H1 (cell line): ENCODE measurements around the gene TPP1. TPM values are rescaled to one million over a fixed set of nuclear protein-coding genes. Genes with fewer than 3 reads are reported as not detected.
A peak's percentile ranks its signal among the peaks of the same experiment; 100 is the strongest.

ENCODE experiments used
- CTCF ChIA-PET: fragments of 300-600 bp; sonication (Branson Sonifier 250); formaldehyde crosslinking; loops from one replicate; lab custom pipeline; 2021; ENCODE audit not compliant: partially characterized antibody; lab: Charles Lee
- POLR2A ChIA-PET: fragments of 300-600 bp; sonication (Branson Sonifier 250); formaldehyde crosslinking; loops from one replicate; lab custom pipeline; 2021; ENCODE audit warnings: inconsistent platforms; ENCODE audit not compliant: partially characterized antibody; lab: Charles Lee
- DNase-seq, 2 experiments: peaks; one replicate each; pipeline versions ENCODE4 v3.0.0 to v3.0.0-alpha.2; 2010 to 2022; ENCODE audit warnings: low spot score in 2 of 2, low read depth in 1 of 2, mixed read lengths in 1 of 2
- FAIRE-seq: peaks from 2 replicates; lab custom pipeline; 2011; peaks lifted over from hg19 to GRCh38; lab: Jason Lieb, UNC
- H2AFZ ChIP-seq: 2 replicates; pipeline ENCODE4 v1.8.1; 2012; ENCODE audit warnings: low read length, inconsistent platforms
- H2AK5ac ChIP-seq: 2 replicates; pipeline ENCODE4 v1.6.1; 2013; ENCODE audit warnings: low read depth, low read length
- H2BK120ac ChIP-seq: replicated peaks from 2 replicates; pipeline ENCODE3; 2013; ENCODE audit warnings: low read depth, low read length, inconsistent platforms
- H2BK12ac ChIP-seq: 2 replicates; pipeline ENCODE4 v1.6.1; 2013; ENCODE audit warnings: low read depth, low read length
- H2BK15ac ChIP-seq: 2 replicates; pipeline ENCODE4 v1.6.1; 2013; ENCODE audit warnings: low read length
- H2BK20ac ChIP-seq: 2 replicates; pipeline ENCODE4 v1.6.1; 2013; ENCODE audit warnings: low read length
- H2BK5ac ChIP-seq: 2 replicates; pipeline ENCODE4 v1.6.1; 2013; ENCODE audit warnings: low read depth, low read length
- H3K14ac ChIP-seq: 2 replicates; pipeline ENCODE4 v1.6.1; 2013; ENCODE audit warnings: inconsistent platforms; ENCODE audit not compliant: insufficient read length
- H3K18ac ChIP-seq: 2 replicates; pipeline ENCODE4 v1.6.1; 2013; ENCODE audit warnings: low read length; ENCODE audit errors: extremely low read depth
- H3K23ac ChIP-seq: 2 replicates; pipeline ENCODE4 v1.6.1; 2013; ENCODE audit warnings: inconsistent platforms; ENCODE audit not compliant: insufficient read length
- H3K23me2 ChIP-seq: 2 replicates; pipeline ENCODE4 v1.6.1; 2013; ENCODE audit warnings: low read depth, low read length
- H3K27ac ChIP-seq: 2 replicates; pipeline ENCODE4 v1.6.1; 2011; ENCODE audit warnings: low read depth, low read length, inconsistent platforms
- H3K27me3 ChIP-seq, 4 experiments: replicated peaks in 1 of 4; 1 replicate in 1 of 4; 2 replicates in 3 of 4; pipeline versions ENCODE4 v1.6.1 to v1.8.1; 2011 to 2013; ENCODE audit warnings: low read length in 3 of 4, mild to moderate bottlenecking in 3 of 4, inconsistent platforms in 2 of 4, mixed read lengths in 2 of 4, moderate library complexity in 1 of 4; ENCODE audit not compliant: control insufficient read depth in 3 of 4, insufficient read depth in 3 of 4; ENCODE audit errors: extremely low read depth in 1 of 4
- H3K36me3 ChIP-seq, 4 experiments: 2 replicates each; pipeline versions ENCODE4 v1.6.1 to v1.8.1; 2011 to 2013; ENCODE audit warnings: mild to moderate bottlenecking in 4 of 4, low read length in 3 of 4, moderate library complexity in 2 of 4, control low read depth in 1 of 4, inconsistent platforms in 1 of 4; ENCODE audit not compliant: insufficient read depth in 4 of 4, control insufficient read depth in 2 of 4
- H3K4ac ChIP-seq: replicated peaks from 2 replicates; pipeline ENCODE3; 2013; ENCODE audit warnings: low read length, low read depth, mixed read lengths, inconsistent platforms; ENCODE audit not compliant: insufficient read length
- H3K4me1 ChIP-seq, 4 experiments: replicated peaks in 1 of 4; 1 replicate in 1 of 4; 2 replicates in 3 of 4; pipeline versions ENCODE4 v1.6.1 to v1.8.1; 2011 to 2013; ENCODE audit warnings: low read length in 3 of 4, inconsistent platforms in 2 of 4, mixed read lengths in 1 of 4; ENCODE audit not compliant: insufficient read depth in 4 of 4, control insufficient read depth in 3 of 4
- H3K4me2 ChIP-seq, 2 experiments: 2 replicates each; pipeline versions ENCODE4 v1.6.1 to v1.8.1; 2011 to 2013; ENCODE audit warnings: low read depth in 2 of 2, low read length in 2 of 2, control low read depth in 1 of 2, inconsistent platforms in 1 of 2, mild to moderate bottlenecking in 1 of 2; ENCODE audit not compliant: insufficient read depth in 1 of 2
- H3K4me3 ChIP-seq, 4 experiments: fragments of 200-600, 300-600 bp in 1 of 4; sonication (generic), shearing (Covaris generic), sonication (Bioruptor Twin) in 1 of 4; 2 replicates each; pipeline versions ENCODE4 v1.5.1 to v1.8.1; 2011 to 2016; ENCODE audit warnings: low read length in 4 of 4, low read depth in 3 of 4, control low read depth in 2 of 4, inconsistent platforms in 2 of 4, mild to moderate bottlenecking in 2 of 4, mixed read lengths in 1 of 4, moderate library complexity in 1 of 4; ENCODE audit not compliant: insufficient read depth in 2 of 4; ENCODE audit errors: extremely low read depth in 1 of 4
- H3K56ac ChIP-seq: replicated peaks from 2 replicates; pipeline ENCODE3; 2013; ENCODE audit warnings: low read depth, mild to moderate bottlenecking, mixed read lengths, low read length, inconsistent platforms; ENCODE audit not compliant: insufficient read length
- H3K79me1 ChIP-seq: 2 replicates; pipeline ENCODE4 v1.6.1; 2013; ENCODE audit warnings: low read depth, low read length, control low read depth
- H3K79me2 ChIP-seq, 2 experiments: 2 replicates each; pipeline versions ENCODE4 v1.6.1 to v1.8.1; 2012 to 2013; ENCODE audit warnings: low read length in 2 of 2, mild to moderate bottlenecking in 2 of 2, inconsistent platforms in 1 of 2; ENCODE audit not compliant: insufficient read depth in 2 of 2, control insufficient read depth in 1 of 2
- H3K9ac ChIP-seq, 4 experiments: replicated peaks in 1 of 4; 1 replicate in 1 of 4; 2 replicates in 3 of 4; pipeline versions ENCODE4 v1.6.1 to v1.8.1; 2011 to 2013; ENCODE audit warnings: low read depth in 3 of 4, low read length in 3 of 4, control low read depth in 2 of 4, mild to moderate bottlenecking in 2 of 4, moderate library complexity in 2 of 4, inconsistent platforms in 1 of 4; ENCODE audit errors: extremely low read depth in 1 of 4
- H3K9me3 ChIP-seq, 2 experiments: 2 replicates each; pipeline versions ENCODE4 v1.6.1 to v1.8.1; 2012 to 2013; ENCODE audit warnings: mild to moderate bottlenecking in 2 of 2, moderate library complexity in 2 of 2, control low read depth in 1 of 2, inconsistent platforms in 1 of 2, low read depth in 1 of 2, low read length in 1 of 2, mixed read lengths in 1 of 2; ENCODE audit not compliant: insufficient read depth in 2 of 2
- H4K20me1 ChIP-seq, 2 experiments: replicated peaks in 1 of 2; 2 replicates each; pipeline versions ENCODE3 to v1.8.1; 2011 to 2013; ENCODE audit warnings: inconsistent platforms in 2 of 2, low read length in 2 of 2, mild to moderate bottlenecking in 1 of 2; ENCODE audit not compliant: insufficient read depth in 2 of 2, control insufficient read depth in 1 of 2
- H4K5ac ChIP-seq: 2 replicates; pipeline ENCODE4 v1.6.1; 2013; ENCODE audit warnings: low read length, low read depth, mixed read lengths, inconsistent platforms; ENCODE audit not compliant: insufficient read length
- H4K8ac ChIP-seq: 2 replicates; pipeline ENCODE4 v1.8.0; 2013; ENCODE audit warnings: mild to moderate bottlenecking, moderate library complexity, low read length, inconsistent platforms; ENCODE audit not compliant: insufficient read depth; ENCODE audit errors: extremely low read depth
- H4K91ac ChIP-seq: replicated peaks from 2 replicates; pipeline ENCODE3; 2013; ENCODE audit warnings: low read length, mixed read lengths, inconsistent platforms; ENCODE audit not compliant: insufficient read length
- ATF3 ChIP-seq: IDR thresholded peaks from 2 replicates; pipeline ENCODE4 v1.6.1; 2011; ENCODE audit warnings: low read depth, mild to moderate bottlenecking, low read length; ENCODE audit not compliant: insufficient read depth
- BACH1 ChIP-seq: IDR thresholded peaks from 2 replicates; pipeline ENCODE4 v1.6.1; 2012; ENCODE audit warnings: low read length, improper control_type of control experiment
- KDM4A ChIP-seq: IDR thresholded peaks from one replicate; pipeline ENCODE4 v1.7.1; 2012; ENCODE audit warnings: low read depth, mild to moderate bottlenecking, moderate library complexity, low read length, inconsistent platforms; ENCODE audit not compliant: severe bottlenecking
- TAF1 ChIP-seq: IDR thresholded peaks from 2 replicates; pipeline ENCODE4 v1.6.1; 2011; ENCODE audit warnings: mild to moderate bottlenecking, low read depth, low read length
- TCF12 ChIP-seq: IDR thresholded peaks from 2 replicates; pipeline ENCODE4 v1.6.1; 2011; ENCODE audit warnings: low read depth, mild to moderate bottlenecking, low read length
- WGBS, 2 experiments: shearing (Covaris generic) in 1 of 2; methylation state at CpG; one replicate each; pipeline versions ENCODE4 v1.1.6 to v1.1.7; 2013 to 2015; ENCODE audit warnings: low lambda C conversion rate in 2 of 2, mixed read lengths in 2 of 2, inconsistent platforms in 1 of 2, low coverage in 1 of 2, missing lambda C conversion rate in 1 of 2; ENCODE audit not compliant: insufficient replicate concordance in 2 of 2, insufficient coverage in 1 of 2, insufficient read length in 1 of 2; ENCODE audit errors: extremely low coverage in 1 of 2, missing lambda C conversion rate in 1 of 2; 5-methylcytosine and 5-hydroxymethylcytosine counted together
- polyA plus RNA-seq, 7 experiments: library from polyadenylated mRNA; depleted of rRNA in 3 of 7; stranded (reverse) in 5 of 7; unstranded in 2 of 7; fragments of >200 nt in 5 of 7; fragments of 200-250 nt in 2 of 7; gene quantifications; 1 replicate in 5 of 7; 2 replicates in 1 of 7; 4 replicates in 1 of 7; pipeline versions ENCODE4 v1.2.1 to v1.2.3, GENCODE V29; 2011 to 2013; ENCODE audit warnings: missing spikeins in 2 of 7, mixed read lengths in 2 of 7
- total RNA-seq: library from RNA; stranded (reverse); fragmentation: NEBNext Ultra II Directional; extraction: Animal tissue kit (Norgen Biotek cat#: 25700); gene quantifications from 2 replicates; pipeline ENCODE4 v1.2.1, GENCODE V29; 2021

Gene TPP1
- total and polyA plus RNA-seq, 2 of the 8 experiments (the other 6 are each of a cell fraction or from before 2014, with no cell fraction given) = 36.1 to 77.5 TPM

- no peak overlapping the region for H2BK15ac ChIP-seq
- H3K4ac ChIP-seq = no peak overlapping the region
- peaks cover 11% of the 10 kb centered on the region for H3K23me2 ChIP-seq
- H4K8ac ChIP-seq = no peak overlapping the region
- H3K79me2 ChIP-seq = peaks cover 0 to 13% of the 10 kb centered on the region in 2 experiments; a peak in 2 of 4 replicates
- no peak overlapping the region for H3K9ac ChIP-seq
- no peak overlapping the region for H4K91ac ChIP-seq
- ChIA-PET CTCF (interaction anchor here (0.9 to 3.4 kb wide), 16 partner anchors 8 to 235 kb away, joined by 3 to 23 read pairs (median 6); partner anchors contain the start of genes ILK and RRP8), POLR2A (interaction anchor here (1.9 to 2.3 kb wide), 3 partner anchors 9 to 84 kb away, joined by 5 to 9 read pairs (median 6); no protein-coding TSS in a partner anchor)
- no peak overlapping the region for H3K27ac ChIP-seq
- H3K4me2 ChIP-seq = peak overlapping the region; percentile 94 to 98; a peak in 3 of 4 replicates
- H3K36me3 ChIP-seq = peaks cover 15 to 31% (median 26%) of the 10 kb centered on the region in 4 experiments
- no peaks in the 10 kb centered on the region; the same call in none of the 2 replicates for H3K79me1 ChIP-seq
- H4K20me1 ChIP-seq = no peaks in the 10 kb centered on the region
- TF ChIP-seq ATF3 = no peak
- no peak for TF ChIP-seq TCF12
- no peak for TF ChIP-seq TAF1
- TF ChIP-seq KDM4A = no peak
- no peak for TF ChIP-seq BACH1
- peak overlapping the region in 1 of 4 experiments; percentile 77; a peak in 1 of 8 replicates for H3K4me3 ChIP-seq
- 82 to 100% methylated on average over 1 to 3 of the region's 3 CpGs for WGBS, 2 experiments
- H2BK120ac ChIP-seq = no peak overlapping the region
- H2AFZ ChIP-seq = no peak overlapping the region
- no peak overlapping the region for H2BK5ac ChIP-seq
- no peak overlapping the region for H3K14ac ChIP-seq
- no peak overlapping the region for H2BK20ac ChIP-seq
- no peak overlapping the region for H2AK5ac ChIP-seq
- peaks cover 1 to 10% (median 6%) of the 10 kb centered on the region in 4 experiments; a peak in 6 of 7 replicates for H3K4me1 ChIP-seq
- no peaks in the 10 kb centered on the region for H3K9me3 ChIP-seq
- DNase-seq (no peak), FAIRE-seq (no peak)
- H2BK12ac ChIP-seq = no peak overlapping the region
- no peak overlapping the region for H4K5ac ChIP-seq
- no peak overlapping the region for H3K18ac ChIP-seq
- H3K23ac ChIP-seq = no peak overlapping the region
- no peak overlapping the region for H3K56ac ChIP-seq
- no peaks in the 10 kb centered on the region for H3K27me3 ChIP-seq
These were observed 5.7 kb downstream of the TPP1 start for GRCh38 chr11:6613496-6613895.
